ENCODE measurements around the gene LRWD1.

LRWD1 gene

GRCh38 chr7:102464577-102465280 lies at the start of gene LRWD1, which contains the start of gene ALKBH4:
LRWD1 (plus strand) TSS chr7:102464984; CDS start chr7:102465081, 97 bp downstream.
ALKBH4 (minus strand) TSS chr7:102464863; CDS start chr7:102464836, 27 bp downstream.
- Mint-ChIP-seq H3K4me1 (peaks cover 28% of the 10 kb centered on the region), H3K27me3 (no peaks in the 10 kb centered on the region), H3K9me3 (no peaks in the 10 kb centered on the region), H3K27ac (peak within 1 kb of the TSS; percentile 80), H3K36me3 (ENCODE audit: low read depth) (peaks cover 4% of the 10 kb centered on the region), H3K4me3 (peak within 1 kb of the TSS; percentile 92)
- DNase-seq (peak; percentile 98), ATAC-seq (peak; percentile 93)

GRCh38 chr7:102415685-102416225 lies 49.0 kb upstream of the LRWD1 start:
- ATAC-seq = peak; percentile 84

DNA sequence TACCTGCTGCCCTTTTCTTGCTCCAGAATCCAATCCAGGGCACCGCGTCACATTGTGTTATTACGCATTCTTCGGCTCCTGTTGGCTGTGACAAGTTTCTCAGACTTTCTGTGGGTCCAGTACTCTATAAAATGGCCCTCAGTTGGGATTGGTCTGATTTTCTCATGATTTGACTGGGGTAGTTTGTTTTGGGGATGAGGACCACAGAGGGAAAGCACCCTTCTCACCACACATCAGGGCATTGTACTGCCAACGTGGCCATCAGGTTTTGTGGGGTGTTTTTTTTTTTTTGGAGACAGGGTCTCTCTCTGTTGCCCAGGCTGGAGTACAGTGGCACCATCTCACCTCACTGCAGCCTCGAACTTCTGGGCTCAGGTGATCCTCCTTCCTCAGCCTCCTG lies 48.4 kb upstream of the LRWD1 start:
- Mint-ChIP-seq H3K4me3 (peak overlapping the region; percentile 55), H3K27me3 (no peaks in the 10 kb centered on the region), H3K27ac (peak overlapping the region; percentile 94), H3K36me3 (ENCODE audit: low read depth) (peaks cover 58% of the 10 kb centered on the region), H3K4me1 (peaks cover 79% of the 10 kb centered on the region), H3K9me3 (no peaks in the 10 kb centered on the region)
- ATAC-seq (no peak), DNase-seq (no peak)

More at GRCh38 chr7:102415685-102416225, 49.0 kb upstream of the LRWD1 start:
- no peaks in the 10 kb centered on the region for H3K9me3 Mint-ChIP-seq
- no peaks in the 10 kb centered on the region for H3K27me3 Mint-ChIP-seq
- H3K4me3 Mint-ChIP-seq = peak overlapping the region; percentile 55
- peaks cover 57% of the 10 kb centered on the region for H3K36me3 Mint-ChIP-seq (ENCODE audit: low read depth)
- peak overlapping the region; percentile 94 for H3K27ac Mint-ChIP-seq
- peaks cover 74% of the 10 kb centered on the region for H3K4me1 Mint-ChIP-seq
- peak; percentile 70 for DNase-seq

DNA sequence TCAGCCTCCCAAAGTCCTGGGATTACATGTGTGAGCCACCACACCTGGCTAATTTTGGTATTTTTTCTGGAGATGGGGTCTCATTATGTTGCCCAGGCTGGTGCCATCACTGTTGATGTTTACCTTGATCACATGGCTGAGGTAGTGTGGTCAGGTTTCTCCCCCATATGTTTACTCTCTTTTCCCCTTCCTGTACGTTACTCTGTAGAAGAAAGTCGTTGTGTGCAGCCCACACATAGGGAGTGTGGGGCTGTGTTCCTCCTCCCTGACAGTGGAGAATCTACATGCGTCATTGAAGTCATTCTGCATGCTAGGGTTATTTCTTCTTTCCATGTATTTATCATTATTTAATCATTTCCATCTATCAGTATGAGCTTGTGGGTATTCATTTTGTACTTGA lies 47.7 kb upstream of the LRWD1 start:
- DNase-seq (no peak), ATAC-seq (peak; percentile 34)
- Mint-ChIP-seq H3K27me3 (no peaks in the 10 kb centered on the region), H3K36me3 (ENCODE audit: low read depth) (peaks cover 52% of the 10 kb centered on the region), H3K9me3 (no peaks in the 10 kb centered on the region), H3K27ac (peak overlapping the region; percentile 94), H3K4me1 (peaks cover 75% of the 10 kb centered on the region), H3K4me3 (no peak overlapping the region)

DNA sequence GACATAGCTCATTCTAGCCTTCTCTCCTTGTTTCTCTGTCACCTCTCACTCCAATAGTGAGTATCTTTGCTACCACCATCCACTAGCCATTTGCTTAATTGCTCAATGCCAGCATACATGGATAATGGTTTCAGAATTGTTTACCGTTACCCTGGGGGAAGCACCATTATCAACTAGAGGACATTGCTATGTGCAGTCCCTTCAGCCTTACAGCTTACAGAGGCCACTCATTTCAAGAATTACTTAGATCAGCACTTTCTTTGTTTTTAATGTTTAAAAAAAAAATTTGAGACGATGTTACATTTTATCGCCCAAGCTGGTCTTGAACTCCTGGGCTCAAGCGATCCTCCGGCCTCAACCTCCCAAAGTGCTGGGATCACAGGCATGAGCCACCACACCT lies 46.2 kb upstream of the LRWD1 start:
- Mint-ChIP-seq H3K27me3 (no peaks in the 10 kb centered on the region), H3K4me1 (peaks cover 72% of the 10 kb centered on the region), H3K9me3 (no peaks in the 10 kb centered on the region), H3K36me3 (ENCODE audit: low read depth) (peaks cover 48% of the 10 kb centered on the region), H3K27ac (peak overlapping the region; percentile 35), H3K4me3 (no peak overlapping the region)
- DNase-seq (no peak), ATAC-seq (no peak)

DNA sequence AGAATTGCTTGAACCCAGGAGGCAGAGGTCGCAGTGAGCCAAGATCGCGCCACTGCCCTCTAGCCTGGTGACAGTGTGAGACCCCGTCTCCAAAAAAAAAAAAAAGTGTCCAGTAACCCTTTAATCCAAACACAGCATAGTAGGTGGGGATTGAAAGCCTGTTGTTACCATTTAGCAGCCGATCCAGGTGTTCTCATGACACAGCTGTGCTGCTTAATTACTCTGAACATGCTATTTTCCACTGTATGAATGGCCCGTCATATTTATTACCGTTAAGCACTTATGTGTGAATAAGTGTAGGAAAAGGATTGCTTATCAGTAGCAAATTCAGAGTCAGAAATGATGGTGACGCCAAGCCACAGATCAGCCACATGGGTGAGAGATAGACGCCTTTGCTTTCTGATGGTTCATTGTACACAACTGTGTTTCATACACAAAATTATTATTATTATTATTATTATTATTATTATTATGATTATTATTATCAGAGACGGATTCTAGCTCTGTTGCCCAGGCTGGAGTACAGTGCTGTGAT lies 43.0 kb upstream of the LRWD1 start:
- Mint-ChIP-seq H3K4me3 (no peak overlapping the region), H3K36me3 (ENCODE audit: low read depth) (peaks cover 40% of the 10 kb centered on the region), H3K4me1 (peaks cover 74% of the 10 kb centered on the region), H3K27me3 (no peaks in the 10 kb centered on the region), H3K27ac (no peak overlapping the region), H3K9me3 (no peaks in the 10 kb centered on the region)
- DNase-seq (no peak), ATAC-seq (no peak)

DNA sequence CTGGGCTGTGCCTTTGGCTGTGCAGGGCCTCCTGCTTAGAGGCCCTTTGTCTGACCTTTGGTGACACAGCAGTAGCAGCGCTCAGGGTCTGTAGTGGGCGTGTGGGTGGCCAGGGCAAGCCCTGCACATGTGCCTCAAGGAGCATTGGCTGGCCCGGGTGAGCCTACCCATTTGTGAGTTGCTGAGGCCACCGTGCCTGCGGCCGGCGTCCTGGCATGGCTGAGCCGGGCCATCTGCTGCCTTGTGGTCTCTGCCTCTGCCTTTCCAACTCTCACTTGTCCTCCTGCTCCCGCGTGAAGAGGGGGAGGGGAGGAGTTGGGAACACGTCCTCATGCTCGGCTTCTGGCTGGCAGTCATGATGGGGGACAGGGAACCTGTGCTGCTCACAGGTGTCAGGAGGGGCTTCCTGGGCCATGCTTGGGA lies 40.6 kb upstream of the LRWD1 start:
- Mint-ChIP-seq H3K9me3 (no peaks in the 10 kb centered on the region), H3K4me1 (peaks cover 73% of the 10 kb centered on the region), H3K27ac (peak overlapping the region; percentile 100), H3K4me3 (no peak overlapping the region), H3K27me3 (no peaks in the 10 kb centered on the region), H3K36me3 (ENCODE audit: low read depth) (peaks cover 36% of the 10 kb centered on the region)
- ATAC-seq (no peak), DNase-seq (no peak)

DNA sequence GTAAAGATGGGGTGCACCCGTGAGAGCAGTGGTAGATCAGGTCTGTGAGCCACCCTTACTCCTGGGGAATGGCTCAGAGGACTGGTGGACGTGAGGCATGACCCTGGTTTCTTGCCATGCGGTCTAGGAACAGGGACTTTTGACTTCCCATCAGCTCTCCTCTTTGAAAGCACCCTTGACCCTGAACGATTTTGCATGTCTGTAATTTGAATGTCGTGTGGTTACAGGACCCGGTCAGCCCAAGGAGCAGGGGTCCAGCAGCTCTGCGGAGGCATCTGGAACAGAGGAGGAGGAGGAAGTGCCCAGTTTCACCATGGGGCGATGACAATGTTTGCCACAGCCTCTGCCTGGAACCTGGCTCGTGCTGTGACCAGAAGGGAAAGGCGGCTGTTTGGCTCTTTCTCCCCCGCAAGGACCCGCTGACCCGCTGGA lies 40.0 kb upstream of the LRWD1 start:
- Mint-ChIP-seq H3K27ac (peak overlapping the region; percentile 100), H3K9me3 (no peaks in the 10 kb centered on the region), H3K27me3 (no peaks in the 10 kb centered on the region), H3K4me3 (no peak overlapping the region), H3K36me3 (ENCODE audit: low read depth) (peaks cover 34% of the 10 kb centered on the region), H3K4me1 (peaks cover 75% of the 10 kb centered on the region)
- ATAC-seq (no peak), DNase-seq (no peak)

GRCh38 chr7:102425639-102426267 lies 39.0 kb upstream of the LRWD1 start:
- DNase-seq (peak; percentile 85), ATAC-seq (peak; percentile 81)
- peaks cover 72% of the 10 kb centered on the region for H3K4me1 Mint-ChIP-seq
- peak overlapping the region; percentile 100 for H3K27ac Mint-ChIP-seq
- no peaks in the 10 kb centered on the region for H3K27me3 Mint-ChIP-seq
- H3K36me3 Mint-ChIP-seq (ENCODE audit: low read depth) = peaks cover 29% of the 10 kb centered on the region
- peak overlapping the region; percentile 83 for H3K4me3 Mint-ChIP-seq
- no peaks in the 10 kb centered on the region for H3K9me3 Mint-ChIP-seq

DNA sequence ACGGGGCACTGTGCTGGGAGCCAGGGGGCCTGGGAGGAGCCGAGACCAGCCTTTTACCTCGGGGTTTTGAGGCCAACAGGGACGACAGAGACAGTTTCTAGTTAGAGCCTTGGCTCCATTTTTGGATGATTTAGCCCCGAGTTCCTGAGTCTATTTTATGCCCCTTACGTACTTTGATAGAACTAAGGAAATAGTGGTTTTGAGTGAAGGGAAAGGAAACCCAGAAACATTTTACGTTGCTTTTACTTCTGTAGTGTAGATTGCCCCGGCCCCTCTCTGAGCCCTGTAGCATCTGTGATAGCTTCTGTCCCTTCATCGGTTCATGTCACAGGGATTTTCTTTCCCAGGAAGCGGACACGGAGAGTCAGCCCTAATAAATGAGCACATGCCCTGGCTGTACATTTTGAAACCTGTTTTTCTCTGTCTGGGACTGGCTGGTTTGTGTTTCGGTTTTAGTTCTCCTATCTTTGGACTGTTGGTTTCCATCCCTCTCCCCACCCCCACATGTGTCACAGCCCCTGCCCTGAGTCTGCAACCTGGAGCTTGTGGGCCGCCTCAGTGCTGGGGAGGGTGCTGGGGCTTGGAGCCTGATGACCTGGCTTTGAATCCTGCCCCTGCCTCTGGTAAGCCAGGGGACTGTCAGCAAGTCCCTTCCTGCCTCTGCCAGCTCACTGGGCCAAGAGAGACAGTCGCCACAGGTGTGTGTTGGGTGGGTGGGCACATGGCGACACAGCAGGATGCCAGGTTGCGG lies 38.3 kb upstream of the LRWD1 start:
- Mint-ChIP-seq H3K36me3 (ENCODE audit: low read depth) (peaks cover 26% of the 10 kb centered on the region), H3K27ac (peak overlapping the region; percentile 100), H3K4me3 (peak overlapping the region; percentile 83), H3K4me1 (peaks cover 73% of the 10 kb centered on the region), H3K9me3 (no peaks in the 10 kb centered on the region), H3K27me3 (no peaks in the 10 kb centered on the region)
- DNase-seq (peak; percentile 80), ATAC-seq (peak; percentile 83)

DNA sequence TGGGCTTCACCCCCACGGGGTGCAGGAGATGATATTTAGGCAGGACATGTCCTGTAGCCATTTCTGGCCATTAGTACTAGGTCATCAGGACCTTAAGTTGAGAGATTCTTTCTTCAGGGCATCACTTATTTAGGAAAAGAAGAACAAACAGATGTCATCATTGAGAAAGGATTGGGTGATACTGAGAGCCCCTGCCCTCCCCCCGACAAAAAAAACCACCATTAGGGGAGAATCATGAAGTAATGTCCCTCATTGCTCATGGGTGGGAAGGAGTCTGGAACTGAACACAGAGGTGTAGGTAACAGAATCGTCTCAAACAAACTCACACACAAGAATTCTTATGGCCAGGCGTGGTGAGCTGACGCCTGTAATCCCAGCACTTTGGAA lies 37.8 kb upstream of the LRWD1 start:
- DNase-seq (no peak), ATAC-seq (no peak)
- Mint-ChIP-seq H3K36me3 (ENCODE audit: low read depth) (peaks cover 26% of the 10 kb centered on the region), H3K27ac (peak overlapping the region; percentile 100), H3K27me3 (no peaks in the 10 kb centered on the region), H3K4me3 (peak overlapping the region; percentile 83), H3K9me3 (no peaks in the 10 kb centered on the region), H3K4me1 (peaks cover 79% of the 10 kb centered on the region)

- Mint-ChIP-seq H3K9me3 (no peaks in the 10 kb centered on the region), H3K36me3 (ENCODE audit: low read depth) (peaks cover 26% of the 10 kb centered on the region), H3K4me1 (peaks cover 83% of the 10 kb centered on the region), H3K4me3 (no peak overlapping the region), H3K27me3 (no peaks in the 10 kb centered on the region), H3K27ac (peak overlapping the region; percentile 14)
- DNase-seq (no peak), ATAC-seq (no peak)
Measured at GRCh38 chr7:102429141-102429899, 35.5 kb upstream of the LRWD1 start.

DNA sequence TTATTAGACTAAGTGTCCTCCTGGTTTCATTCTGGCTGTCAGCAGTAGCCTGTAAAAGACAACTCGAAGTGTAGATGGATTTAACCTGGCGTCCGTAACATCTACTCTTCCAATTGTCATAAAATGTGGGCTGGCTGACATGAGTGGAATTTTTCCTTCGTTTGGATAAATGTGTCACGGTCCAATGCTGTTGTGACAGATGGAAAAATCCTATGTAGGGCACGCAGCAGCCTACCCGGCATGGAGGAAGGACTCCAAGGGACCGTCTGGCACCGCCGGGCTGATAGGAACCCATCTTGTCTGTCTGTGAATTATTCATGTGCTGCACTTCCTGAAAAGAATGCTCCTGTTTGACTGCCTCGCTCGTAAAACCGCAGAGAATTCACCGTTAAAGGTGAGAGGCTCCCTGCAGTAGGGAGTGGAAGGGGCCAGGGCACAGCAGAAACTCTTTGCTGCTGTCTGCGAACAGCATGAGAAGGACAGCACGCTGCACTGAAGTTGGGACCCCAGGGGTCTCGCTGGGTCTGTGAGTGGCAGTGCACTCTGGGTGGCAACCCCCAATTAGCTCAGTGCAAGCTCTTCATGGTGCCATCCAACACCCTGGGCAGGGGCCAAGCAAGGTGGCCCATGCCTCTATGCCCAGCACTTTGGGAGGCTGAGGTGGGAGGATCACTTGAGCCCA lies 33.0 kb upstream of the LRWD1 start:
- Mint-ChIP-seq H3K4me3 (peak overlapping the region; percentile 71), H3K4me1 (peaks cover 74% of the 10 kb centered on the region), H3K9me3 (no peaks in the 10 kb centered on the region), H3K27ac (peak overlapping the region; percentile 90), H3K27me3 (no peaks in the 10 kb centered on the region), H3K36me3 (ENCODE audit: low read depth) (peaks cover 11% of the 10 kb centered on the region)
- peak; percentile 52 for DNase-seq
- peak; percentile 45 for ATAC-seq
